ENCODE results near the gene CTIF. TPM values are rescaled to one million over a fixed set of nuclear protein-coding genes. Genes with fewer than 3 reads are reported as not detected.

Gene CTIF
- total RNA-seq, 1 donor from 2014 or later, result 51.5 TPM

GRCh38 chr18:48804856-48805610 lies 266.2 kb downstream of the CTIF start:
- Mint-ChIP-seq H3K4me1 (ENCODE audit: unreplicated experiment) (peaks cover 14% of the 10 kb centered on the region), H3K27ac (ENCODE audit: unreplicated experiment) (no peak overlapping the region)

GRCh38 chr18:48805826-48806535 lies 267.1 kb downstream of the CTIF start:
- Mint-ChIP-seq H3K9me3 (ENCODE audit: unreplicated experiment) (no peaks in the 10 kb centered on the region), H3K4me1 (ENCODE audit: unreplicated experiment) (peaks cover 14% of the 10 kb centered on the region), H3K27ac (ENCODE audit: unreplicated experiment) (no peak overlapping the region), H3K4me3 (ENCODE audit: unreplicated experiment) (peak overlapping the region; percentile 69), H3K36me3 (ENCODE audit: low read depth, unreplicated experiment) (peaks cover 13% of the 10 kb centered on the region), H3K27me3 (ENCODE audit: unreplicated experiment) (peaks cover 10% of the 10 kb centered on the region)
- no peak for DNase-seq (ENCODE audit: low spot score)
- TF ChIP-seq CTCF (IDR thresholded peaks at IDR 0.05; ENCODE audit: unreplicated experiment), result no peak

More at GRCh38 chr18:48804856-48805610, 266.2 kb downstream of the CTIF start:
- no peak for DNase-seq (ENCODE audit: low spot score)
- Mint-ChIP-seq H3K27me3 (ENCODE audit: unreplicated experiment) (peaks cover 10% of the 10 kb centered on the region), H3K4me3 (ENCODE audit: unreplicated experiment) (peak overlapping the region; percentile 69), H3K36me3 (ENCODE audit: low read depth, unreplicated experiment) (peaks cover 13% of the 10 kb centered on the region), H3K9me3 (ENCODE audit: unreplicated experiment) (no peaks in the 10 kb centered on the region)
- no peak for TF ChIP-seq CTCF (IDR thresholded peaks at IDR 0.05; ENCODE audit: unreplicated experiment)

DNA sequence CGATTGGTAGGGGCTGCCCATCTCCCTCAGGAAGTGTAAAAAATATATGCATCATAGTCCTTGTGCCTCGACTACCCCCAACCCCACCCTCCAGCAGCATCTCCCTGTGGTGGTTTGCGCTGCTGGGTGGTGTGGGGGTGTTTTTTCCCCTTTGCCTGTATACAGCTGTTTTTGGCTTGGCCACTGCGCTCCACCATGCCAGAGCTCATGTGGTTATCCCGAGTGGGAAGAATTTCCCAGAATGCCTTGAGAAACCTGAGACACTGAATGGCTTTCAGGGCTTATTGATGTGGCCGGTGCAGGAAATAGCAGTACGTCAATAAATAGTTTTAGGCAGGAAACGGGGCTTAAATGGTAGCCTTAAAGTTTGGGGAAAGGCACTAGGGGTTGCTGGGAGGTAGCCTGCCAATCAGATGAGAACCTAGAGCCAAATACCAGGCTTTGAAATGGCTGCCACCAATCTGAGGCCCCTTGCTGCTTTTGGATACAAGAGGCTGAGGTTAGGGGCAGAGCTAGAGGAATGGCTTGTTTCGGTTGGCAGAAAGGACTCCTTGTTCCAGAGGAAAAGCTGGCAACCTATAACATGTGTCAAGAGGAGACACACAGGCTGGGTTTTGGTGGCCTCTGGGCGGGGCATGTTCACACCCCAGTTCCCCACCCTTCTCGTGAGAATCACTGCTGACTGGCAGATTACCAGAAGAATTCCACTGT lies 267.9 kb downstream of the CTIF start:
- no peak for DNase-seq (ENCODE audit: low spot score)
- peaks cover 14% of the 10 kb centered on the region for H3K4me1 Mint-ChIP-seq (ENCODE audit: unreplicated experiment)
- no peak overlapping the region for H3K4me3 Mint-ChIP-seq (ENCODE audit: unreplicated experiment)
- no peaks in the 10 kb centered on the region for H3K9me3 Mint-ChIP-seq (ENCODE audit: unreplicated experiment)
- H3K36me3 Mint-ChIP-seq (ENCODE audit: low read depth, unreplicated experiment), result peaks cover 11% of the 10 kb centered on the region
- TF ChIP-seq CTCF (IDR thresholded peaks at IDR 0.05; ENCODE audit: unreplicated experiment), result no peak
- peaks cover 10% of the 10 kb centered on the region for H3K27me3 Mint-ChIP-seq (ENCODE audit: unreplicated experiment)
- no peak overlapping the region for H3K27ac Mint-ChIP-seq (ENCODE audit: unreplicated experiment)

- no peak for TF ChIP-seq CTCF (IDR thresholded peaks at IDR 0.05; ENCODE audit: unreplicated experiment)
- Mint-ChIP-seq H3K36me3 (ENCODE audit: low read depth, unreplicated experiment) (peaks cover 5% of the 10 kb centered on the region), H3K27ac (ENCODE audit: unreplicated experiment) (no peak overlapping the region), H3K9me3 (ENCODE audit: unreplicated experiment) (no peaks in the 10 kb centered on the region), H3K27me3 (ENCODE audit: unreplicated experiment) (peaks cover 3% of the 10 kb centered on the region), H3K4me1 (ENCODE audit: unreplicated experiment) (peaks cover 14% of the 10 kb centered on the region), H3K4me3 (ENCODE audit: unreplicated experiment) (no peak overlapping the region)
- no peak for DNase-seq (ENCODE audit: low spot score)
These were observed 269.6 kb downstream of the CTIF start for GRCh38 chr18:48808476-48808875.
